Amniotic stem cell (primary cell): ENCODE measurements around the gene MTERF2.
"Not testable (repeated sequence)": the region's sequence is repeated elsewhere in the genome, so short reads cannot be mapped to it uniquely, and the experiment has no call there.

Experiments used
- DNase-seq: peaks from one replicate; lab custom pipeline; 2025; lab: John Stamatoyannopoulos, UW

Gene MTERF2

GRCh38 chr12:106986625-106987389 is at the start of gene MTERF2:
TSS of gene MTERF2 (minus strand) at chr12:106987146. CDS start at chr12:106978714, 8,432 bp downstream.
- DNase-seq = peak; percentile 91

- DNase-seq = no peak
Observed at GRCh38 chr12:107035733-107036132, 48.8 kb upstream of the MTERF2 start.

- DNase-seq = no peak
Observed at GRCh38 chr12:107033758-107034739, 47.1 kb upstream of the MTERF2 start.

GRCh38 chr12:107032266-107032665 is 45.3 kb upstream of the MTERF2 start:
- DNase-seq = no peak

- no peak for DNase-seq
Observed at GRCh38 chr12:107031061-107031460, 44.1 kb upstream of the MTERF2 start.

GRCh38 chr12:107029081-107029480 is 42.1 kb upstream of the MTERF2 start:
- no peak for DNase-seq

- peak; percentile 82 for DNase-seq
Observed at GRCh38 chr12:107027636-107028053, 40.7 kb upstream of the MTERF2 start.

- DNase-seq = no peak
Observed at GRCh38 chr12:107026806-107027635, 40.1 kb upstream of the MTERF2 start.

- not testable (repeated sequence) for DNase-seq
Observed at GRCh38 chr12:107026356-107026755, 39.4 kb upstream of the MTERF2 start.

GRCh38 chr12:107025671-107026070 is 38.7 kb upstream of the MTERF2 start:
- DNase-seq = no peak

- no peak for DNase-seq
Observed at GRCh38 chr12:107019546-107019945, 32.6 kb upstream of the MTERF2 start.

GRCh38 chr12:107017042-107017441 is 30.1 kb upstream of the MTERF2 start:
- DNase-seq = no peak

GRCh38 chr12:107014055-107014454 is 27.1 kb upstream of the MTERF2 start:
- DNase-seq = no peak

GRCh38 chr12:107012736-107013425 is 25.9 kb upstream of the MTERF2 start:
- no peak for DNase-seq

GRCh38 chr12:107011519-107011918 is 24.6 kb upstream of the MTERF2 start:
- no peak for DNase-seq

- DNase-seq = no peak
Observed at GRCh38 chr12:107007411-107007810, 20.5 kb upstream of the MTERF2 start.

- DNase-seq = not testable (repeated sequence)
Observed at GRCh38 chr12:107002665-107003064, 15.7 kb upstream of the MTERF2 start.

GRCh38 chr12:106999446-106999845 is 12.5 kb upstream of the MTERF2 start:
- DNase-seq = no peak

GRCh38 chr12:106997916-106998315 is 11.0 kb upstream of the MTERF2 start:
- no peak for DNase-seq

GRCh38 chr12:106996102-106996501 is 9.2 kb upstream of the MTERF2 start:
- DNase-seq = not testable (repeated sequence)

- DNase-seq = no peak
Observed at GRCh38 chr12:106994579-106995220, 7.8 kb upstream of the MTERF2 start.
